GM18907 (cell line): ENCODE measurements around the gene TUBG1.
"Not testable (repeated sequence)": the region's sequence is repeated elsewhere in the genome, so short reads cannot be mapped to it uniquely, and the experiment has no call there.

Source experiments
- ATAC-seq: cut with Tn5 transposase; IDR thresholded peaks from one replicate; pipeline ENCODE4 v1.9.1; 2021; ENCODE audit warnings: mild to moderate bottlenecking, moderate library complexity; ENCODE audit not compliant: unreplicated experiment

Gene TUBG1

DNA sequence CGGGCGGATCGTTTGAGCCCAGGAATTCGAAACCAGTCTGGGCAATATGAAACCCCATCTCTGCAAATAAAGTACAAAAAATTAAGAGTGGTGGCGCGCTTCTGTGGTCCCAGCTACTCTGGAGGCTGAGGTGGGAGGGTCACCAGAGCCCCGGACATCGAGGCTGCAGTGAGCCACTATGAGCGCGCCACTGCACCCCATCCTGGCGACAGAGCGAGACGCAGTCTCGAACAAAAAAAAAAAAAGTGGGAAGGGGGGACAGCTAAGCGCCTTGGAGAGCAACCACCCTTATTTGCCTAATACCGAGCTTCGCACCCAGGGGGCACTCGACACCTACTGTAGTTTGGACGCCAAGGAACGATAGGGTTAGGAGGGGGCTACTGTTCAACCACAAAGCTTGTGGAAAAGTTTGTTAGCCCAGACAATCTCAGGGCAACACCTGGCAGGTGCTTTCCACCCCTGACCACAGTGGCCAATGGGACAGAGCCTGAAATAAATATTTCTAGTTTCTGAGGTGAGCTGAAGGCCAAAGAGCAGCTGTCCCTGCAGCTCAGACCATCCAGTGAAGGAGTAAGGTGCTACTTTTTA is 31.1 kb upstream of the TUBG1 start:
- ATAC-seq = peak; percentile 62

DNA sequence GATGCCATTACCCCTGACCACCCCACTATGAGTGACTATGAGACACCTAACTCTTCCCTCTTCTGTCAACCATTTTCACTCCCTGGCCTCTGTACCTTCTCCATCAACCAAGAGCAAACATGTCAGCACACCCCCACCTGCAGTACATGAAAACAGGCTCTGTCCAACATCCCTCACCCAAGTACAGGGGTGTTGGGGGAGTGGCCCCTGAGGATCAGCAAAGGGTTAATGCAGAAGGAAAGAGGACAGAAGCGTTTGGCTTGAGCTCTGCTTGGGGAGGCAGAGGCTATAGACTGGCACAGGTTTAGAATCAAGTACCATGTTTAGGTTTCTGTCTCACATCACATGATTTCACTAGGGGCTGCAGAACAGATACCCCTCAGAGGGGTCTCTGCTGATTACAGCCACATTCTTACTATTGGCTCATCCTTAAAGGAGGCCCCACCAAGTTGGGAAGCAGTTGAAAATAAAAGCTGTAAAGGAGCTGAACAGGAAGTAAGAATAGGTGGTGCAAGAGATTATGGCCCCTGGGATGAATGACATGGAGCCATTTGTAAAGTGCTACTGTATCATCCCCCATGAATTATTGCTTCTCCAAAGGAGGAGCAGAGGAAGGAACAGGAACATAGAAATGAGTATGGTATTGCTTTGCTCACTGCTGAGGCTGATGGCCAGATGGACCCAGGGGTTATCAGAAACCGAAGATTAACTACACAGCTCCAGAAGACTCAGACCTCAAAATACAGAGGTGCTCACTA is 29.5 kb upstream of the TUBG1 start:
- ATAC-seq = no peak

DNA sequence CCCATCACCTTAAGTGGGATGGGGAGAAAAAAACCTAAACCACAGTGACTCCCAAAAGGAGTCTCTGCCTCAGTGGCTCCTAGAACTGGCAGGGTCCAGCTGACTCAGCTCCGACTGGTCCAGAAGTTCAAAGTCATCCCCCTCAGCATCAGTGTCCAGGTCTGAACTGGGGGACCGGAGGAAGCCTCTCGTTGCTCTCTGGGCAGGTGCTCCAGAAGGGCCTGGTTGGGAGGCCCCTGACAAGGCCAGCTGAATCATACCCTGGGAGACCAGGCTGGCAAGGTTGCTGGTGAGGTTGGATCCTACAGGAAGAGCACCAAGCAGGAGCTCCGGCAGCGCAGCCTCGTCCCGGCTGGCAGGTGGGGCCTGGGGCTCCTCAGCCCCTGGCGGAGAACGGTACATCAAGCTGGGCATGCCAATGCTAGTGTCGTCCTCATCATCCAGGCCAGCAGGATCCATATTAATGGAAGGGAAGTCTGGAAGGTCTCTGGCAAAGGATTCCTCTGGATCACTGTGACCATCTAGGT is 27.7 kb upstream of the TUBG1 start:
- ATAC-seq = no peak

DNA sequence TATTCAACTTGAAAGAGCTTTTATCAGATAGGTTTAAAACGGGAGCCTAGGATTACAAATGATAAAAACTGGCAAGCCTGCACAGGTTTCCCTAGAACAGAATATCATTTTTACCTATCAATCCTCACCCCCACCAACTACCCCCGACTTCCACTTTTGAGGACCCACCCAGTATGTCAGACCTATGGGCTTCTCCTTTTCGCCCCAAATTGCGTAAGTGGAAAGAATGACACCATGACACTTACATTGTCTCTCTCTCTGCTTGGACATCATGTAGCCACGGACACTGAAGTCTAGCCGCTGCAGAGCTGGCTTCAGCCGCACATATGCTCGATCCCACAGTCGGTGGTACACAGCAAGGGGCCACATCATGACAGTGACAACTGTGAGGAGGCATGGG is 24.6 kb upstream of the TUBG1 start:
- no peak for ATAC-seq

DNA sequence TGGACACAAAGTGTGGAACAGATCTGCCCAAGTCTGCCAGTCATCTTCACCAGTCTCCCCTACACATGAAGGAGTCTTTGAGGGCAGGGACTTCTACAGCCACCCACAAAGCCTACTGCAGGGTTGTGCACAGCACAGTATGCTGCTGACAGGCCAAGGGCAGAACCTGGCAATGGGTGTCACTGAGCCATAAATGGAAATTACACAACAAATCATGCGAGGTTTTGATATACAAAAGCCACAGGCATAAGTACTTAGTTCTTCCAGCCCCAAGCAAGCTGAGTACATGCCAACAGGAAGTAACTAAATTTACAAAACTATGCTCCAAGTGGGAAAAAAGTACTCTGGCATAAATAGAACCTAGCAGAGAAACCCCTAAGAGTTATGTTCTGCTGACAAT is 24.1 kb upstream of the TUBG1 start:
- ATAC-seq = no peak

DNA sequence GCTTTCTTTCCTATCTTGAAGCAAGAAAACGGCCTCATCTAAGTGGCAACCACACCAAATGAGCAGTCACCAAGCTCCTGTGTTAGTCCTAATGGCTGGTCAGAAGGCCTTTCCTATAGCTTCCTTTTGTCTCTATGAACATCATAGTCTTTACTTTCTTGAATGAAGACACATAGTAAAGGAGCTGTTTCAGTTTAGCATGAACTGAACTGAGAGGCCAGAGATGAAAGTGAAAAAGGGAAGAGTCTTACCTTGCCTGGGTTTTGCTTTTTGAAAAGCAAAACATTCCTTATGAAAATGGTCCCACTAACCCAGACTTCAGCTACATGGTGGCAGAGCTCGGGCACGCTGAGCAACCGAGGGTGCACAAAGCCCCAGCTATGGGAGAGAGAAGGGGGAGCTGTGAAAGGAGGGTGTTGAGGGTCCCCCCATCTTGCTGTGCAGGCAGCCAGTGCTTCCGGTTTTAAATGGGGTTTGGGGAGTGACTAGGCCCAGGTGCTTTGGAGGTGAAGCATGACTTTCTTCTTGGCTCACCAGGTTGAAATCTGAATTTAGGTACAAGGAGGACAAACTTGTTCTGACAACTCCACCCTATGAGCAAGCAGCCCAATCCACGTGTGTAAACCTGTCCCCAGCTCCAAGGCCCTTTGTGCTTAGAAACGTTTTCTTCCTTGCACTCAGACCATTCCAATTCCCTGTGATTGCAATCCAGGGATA is 22.8 kb upstream of the TUBG1 start:
- ATAC-seq = no peak

DNA sequence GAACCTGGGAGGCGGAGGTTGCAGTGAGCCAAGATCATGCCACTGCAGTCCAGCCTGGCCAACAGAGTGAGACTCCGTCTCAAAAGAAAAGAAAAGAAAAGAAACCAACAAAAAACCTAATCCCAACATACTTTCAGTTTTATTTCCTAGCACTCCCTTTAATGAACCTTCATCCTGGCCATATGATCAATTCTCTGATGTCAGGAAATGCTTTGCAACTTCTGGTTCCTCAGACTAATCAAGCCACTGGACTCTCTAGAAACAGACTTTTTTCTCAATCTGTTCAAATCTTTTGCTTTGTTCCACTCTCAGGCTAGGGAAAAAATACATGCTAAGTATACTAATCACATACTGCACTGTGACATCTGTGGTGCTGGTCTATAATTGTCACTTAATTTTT is 18.6 kb upstream of the TUBG1 start:
- no peak for ATAC-seq

DNA sequence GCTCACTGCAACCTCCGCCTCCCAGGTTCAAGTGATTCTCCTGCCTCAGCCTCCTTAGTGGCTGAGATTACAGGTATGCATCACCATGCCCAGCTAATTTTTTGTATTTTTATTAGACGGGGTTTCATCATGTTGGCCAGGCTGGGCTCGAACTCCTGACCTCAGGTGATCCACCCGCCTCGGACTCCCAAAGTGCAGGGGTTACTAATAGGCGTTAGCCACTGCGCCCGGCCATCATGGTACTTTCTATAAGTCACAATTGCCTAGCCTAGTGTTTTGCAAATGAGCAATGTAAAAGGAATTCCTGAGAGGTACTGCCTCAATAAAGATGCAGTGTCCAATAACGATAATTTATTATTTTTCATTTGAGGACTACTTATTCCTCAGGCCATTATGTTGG is 18.1 kb upstream of the TUBG1 start:
- ATAC-seq = no peak

DNA sequence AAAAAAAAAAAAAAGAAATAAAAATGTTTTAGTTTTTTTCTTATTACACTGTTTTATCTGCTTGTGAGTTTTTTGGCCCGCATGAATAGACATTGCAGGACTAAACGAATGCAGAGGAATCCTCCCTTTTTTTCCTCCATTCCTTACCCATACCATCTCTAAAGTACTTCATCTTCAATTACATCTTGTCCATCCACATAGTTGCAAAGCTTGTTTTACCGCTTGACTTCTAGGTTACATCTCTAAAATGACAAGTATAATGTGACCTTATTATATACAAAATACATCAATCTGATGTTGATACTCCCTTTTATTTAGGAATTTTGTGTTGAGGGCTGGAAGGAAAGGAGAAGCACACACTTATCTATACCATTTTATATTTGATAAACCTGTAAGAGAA is 13.1 kb upstream of the TUBG1 start:
- ATAC-seq = no peak

DNA sequence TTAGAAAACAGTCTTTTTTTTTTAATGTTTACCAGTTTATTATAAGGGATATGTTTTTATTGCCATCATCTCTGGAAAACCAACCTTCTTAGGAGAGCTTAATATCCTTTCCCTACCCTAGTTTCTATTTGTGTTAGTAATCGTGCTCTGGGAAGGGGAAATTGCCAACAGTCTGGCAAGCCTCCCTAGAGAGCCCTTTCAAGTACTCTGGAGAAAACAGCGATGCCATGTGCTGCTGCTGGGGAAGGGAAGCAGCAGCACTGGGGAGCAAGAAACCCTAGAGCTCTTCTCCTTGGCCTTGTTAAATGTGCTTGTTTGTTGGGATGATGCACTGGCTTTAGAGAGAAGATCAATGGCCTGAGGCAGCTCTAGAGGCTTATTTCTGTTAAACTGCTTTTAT is 10.6 kb upstream of the TUBG1 start:
- no peak for ATAC-seq

DNA sequence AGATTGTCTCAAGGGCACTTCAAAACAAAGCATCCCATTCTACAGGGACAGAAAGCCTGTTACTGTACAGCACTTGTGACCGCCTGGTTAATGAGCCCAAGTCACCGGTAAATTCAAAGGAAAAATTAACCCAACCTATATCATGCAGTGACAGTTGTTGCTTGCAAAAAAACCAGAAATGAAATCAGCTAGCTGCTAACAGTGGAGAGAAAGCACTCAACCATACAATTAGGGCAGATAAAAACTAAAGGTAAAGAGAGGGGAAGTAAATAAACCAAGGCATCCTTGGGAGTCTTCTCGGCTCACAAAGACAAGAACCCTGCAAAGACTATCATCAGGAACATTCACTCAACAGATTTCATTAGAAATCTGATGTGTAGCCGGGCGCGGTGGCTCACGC is 6.2 kb upstream of the TUBG1 start:
- no peak for ATAC-seq

DNA sequence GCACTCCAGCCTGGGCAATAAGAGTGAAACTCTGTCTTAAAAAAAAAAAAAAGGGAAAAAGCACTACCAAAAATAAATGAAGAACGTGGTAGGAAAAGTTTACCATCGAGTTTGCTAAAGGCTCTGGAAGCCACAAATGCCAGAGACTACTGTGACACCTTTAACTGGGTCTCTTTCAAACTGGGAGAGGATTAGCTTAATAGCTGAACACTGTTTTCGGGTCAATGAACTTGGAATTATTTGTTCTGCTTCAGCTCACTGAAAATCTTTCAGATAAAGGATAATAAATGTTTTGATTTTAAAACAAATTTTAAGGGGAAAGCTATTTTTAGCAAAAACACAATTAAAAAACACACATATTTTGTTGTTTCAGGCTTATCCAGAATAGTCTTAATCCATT is 1.7 kb upstream of the TUBG1 start:
- no peak for ATAC-seq

DNA sequence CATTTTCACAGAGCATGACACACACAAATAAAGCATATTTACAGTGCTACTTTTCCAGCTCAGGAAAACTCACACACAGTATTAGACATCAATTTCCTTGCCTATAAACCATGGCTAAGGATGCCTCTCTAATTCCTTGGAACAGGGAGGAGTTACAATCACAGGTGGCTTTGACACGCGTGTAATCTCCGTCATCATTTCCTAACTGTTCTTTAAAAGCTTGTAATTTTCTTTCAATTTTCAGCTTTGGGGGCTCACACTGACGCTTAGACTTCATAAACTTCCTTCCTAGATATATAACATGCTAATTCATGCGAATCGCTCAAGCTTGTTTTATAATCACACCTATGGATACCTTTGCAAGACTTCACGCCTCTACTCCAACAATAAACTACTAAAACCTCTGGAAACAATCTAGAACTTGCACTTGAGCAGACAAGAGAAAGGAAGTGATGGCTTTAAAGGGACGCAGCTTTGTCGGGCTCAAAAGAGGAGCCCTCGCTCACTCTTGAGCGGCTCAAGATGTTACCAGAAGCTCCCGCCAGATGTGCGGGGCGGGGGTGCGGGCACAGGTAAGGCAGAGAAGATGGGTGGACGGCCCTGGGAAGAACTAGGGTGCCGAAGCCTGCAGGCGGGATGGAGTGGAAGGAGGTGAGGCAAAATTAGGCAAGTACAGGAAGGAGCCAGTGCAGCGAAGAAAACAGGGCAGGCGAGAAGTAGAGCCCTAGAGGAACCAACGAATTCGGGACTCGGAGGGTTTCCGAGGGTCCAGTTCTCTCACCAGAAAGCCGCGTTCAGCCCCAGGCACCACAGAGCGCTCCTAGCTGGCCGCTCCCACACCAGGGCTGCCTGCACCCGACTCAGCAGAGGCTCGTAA is 940 bp upstream of the TUBG1 start:
- ATAC-seq = peak; percentile 36

DNA sequence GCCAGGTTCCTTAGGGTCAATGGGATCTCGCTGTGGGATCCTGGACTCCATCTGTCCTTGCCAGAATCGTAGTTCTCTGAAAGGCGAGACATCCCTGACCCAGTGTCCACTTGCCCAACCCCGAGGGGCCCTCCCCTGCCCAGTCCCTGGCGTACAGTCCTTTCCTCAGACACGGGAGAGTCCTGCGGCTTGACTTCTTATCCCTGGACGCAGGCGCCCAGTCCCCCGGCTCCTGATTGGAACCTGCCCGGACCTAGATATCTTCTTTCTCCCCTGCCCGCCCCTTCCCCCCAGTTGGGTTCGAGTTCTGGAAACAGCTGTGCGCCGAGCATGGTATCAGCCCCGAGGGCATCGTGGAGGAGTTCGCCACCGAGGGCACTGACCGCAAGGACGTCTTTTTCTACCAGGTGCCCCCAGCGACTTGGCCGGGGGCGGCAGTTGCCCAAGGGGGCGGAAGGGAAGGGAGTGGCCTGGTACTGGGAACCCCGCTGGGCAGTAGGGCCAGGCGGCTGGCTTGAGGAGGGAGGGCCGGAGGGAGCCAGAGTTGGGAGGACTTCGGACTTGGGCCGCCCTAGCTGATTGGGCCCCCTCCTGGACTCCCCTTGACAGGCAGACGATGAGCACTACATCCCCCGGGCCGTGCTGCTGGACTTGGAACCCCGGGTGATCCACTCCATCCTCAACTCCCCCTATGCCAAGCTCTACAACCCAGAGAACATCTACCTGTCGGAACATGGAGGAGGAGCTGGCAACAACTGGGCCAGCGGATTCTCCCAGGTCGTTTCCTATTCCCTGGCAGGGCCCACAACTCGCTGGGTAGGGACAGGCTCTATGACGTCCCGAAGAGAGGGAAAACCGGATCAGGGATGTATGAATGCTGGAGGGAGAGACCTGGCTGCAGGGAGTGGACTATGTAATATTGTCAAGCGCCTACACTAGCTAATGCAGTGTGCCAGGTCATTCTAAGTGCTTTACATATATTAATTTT is 625 bp downstream of the TUBG1 start:
- ATAC-seq = peak; percentile 4

DNA sequence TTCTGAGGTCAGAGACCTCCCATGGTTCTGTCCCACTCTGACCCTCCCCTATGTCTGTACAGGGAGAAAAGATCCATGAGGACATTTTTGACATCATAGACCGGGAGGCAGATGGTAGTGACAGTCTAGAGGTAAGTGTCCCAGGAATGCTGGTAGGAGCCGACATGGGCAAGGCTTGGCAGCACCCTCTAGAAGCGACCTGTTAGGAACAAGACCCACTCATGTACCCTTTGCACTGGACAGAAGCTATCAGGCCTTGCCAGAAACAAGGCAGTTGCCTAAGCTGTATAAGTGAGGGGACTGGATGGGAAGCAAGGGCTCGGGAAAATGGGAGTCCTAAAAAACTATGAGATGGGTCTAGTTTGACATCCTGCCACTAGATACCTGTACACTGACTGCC is 2.5 kb downstream of the TUBG1 start:
- no peak for ATAC-seq

DNA sequence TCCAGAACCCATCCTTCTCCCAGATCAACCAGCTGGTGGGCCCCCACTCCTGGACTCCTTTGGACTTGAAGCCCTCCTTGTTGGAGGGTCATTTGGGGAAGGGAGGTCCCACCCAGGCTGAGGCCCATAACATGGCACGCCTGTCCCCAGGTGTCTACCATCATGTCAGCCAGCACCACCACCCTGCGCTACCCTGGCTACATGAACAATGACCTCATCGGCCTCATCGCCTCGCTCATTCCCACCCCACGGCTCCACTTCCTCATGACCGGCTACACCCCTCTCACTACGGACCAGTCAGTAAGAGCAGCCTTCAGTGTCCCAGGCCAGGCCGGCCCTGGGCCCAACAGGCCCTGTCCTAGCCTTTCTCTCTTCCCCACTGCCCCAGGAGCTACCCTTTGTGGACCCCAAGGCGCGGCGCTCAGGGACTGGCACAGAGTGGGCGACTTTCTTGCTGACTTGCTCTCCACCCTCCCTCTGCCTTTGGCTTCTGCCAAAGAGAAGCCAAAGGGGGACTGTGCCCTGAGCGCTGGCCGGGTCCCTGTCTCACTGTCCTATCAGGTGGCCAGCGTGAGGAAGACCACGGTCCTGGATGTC is 4.3 kb downstream of the TUBG1 start:
- no peak for ATAC-seq

DNA sequence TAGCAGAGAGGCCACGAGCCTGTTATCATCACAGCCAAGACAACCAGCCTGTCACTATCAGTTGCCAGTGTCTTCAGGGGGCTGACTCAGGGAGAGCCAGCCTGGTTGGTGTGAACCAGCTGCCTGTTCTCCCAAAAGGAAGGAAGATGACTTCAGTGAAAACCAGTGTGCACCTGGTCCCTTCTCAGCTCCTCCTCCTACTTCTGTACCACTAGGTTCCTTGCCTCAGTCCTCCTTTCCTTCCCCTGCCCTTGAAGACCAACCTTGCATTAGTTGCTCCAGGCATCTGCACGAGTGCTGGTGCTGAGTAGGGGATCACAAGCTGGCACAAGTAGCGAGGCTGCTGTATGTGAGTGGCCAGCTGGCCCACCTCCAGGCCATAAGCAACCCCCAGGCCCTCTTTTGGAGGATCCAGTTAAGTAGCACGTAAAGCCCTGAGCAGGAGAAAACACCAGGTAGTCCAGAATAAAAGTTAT is 8.5 kb downstream of the TUBG1 start:
- peak; percentile 20 for ATAC-seq

DNA sequence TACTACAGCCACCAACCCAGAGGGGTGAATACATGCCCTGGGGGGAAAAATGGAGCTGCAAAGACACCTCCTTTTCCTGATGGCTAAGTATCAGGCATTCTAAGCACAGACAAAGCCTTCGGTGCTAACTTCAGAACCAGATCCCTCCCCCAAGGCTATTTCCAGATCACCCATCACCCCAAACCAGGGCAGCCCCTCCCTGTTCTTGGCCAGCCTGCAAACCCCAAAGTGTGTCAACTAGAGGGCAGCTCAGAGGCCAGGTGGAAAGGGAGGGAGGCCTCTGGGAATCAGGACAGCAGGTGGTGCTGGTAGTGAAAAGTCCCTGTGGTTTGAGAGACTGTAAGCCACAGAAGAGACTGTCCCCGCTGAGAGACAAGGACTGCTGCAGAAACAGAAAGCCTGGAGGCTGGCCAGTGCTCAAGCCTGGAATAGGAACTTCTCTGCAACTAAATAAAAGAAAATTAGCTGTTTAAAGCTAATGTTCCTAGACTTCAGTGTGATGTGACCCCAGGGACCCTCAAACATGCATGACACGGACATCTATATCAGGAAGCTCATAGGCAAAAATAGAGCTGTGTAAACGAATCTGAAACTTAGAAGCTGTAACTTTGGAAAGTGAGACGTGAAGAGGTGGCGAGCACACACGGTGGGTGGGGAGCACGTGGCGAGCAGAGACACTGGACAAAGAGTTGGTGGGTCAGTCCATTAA is 9.1 kb downstream of the TUBG1 start:
- ATAC-seq = peak; percentile 70

DNA sequence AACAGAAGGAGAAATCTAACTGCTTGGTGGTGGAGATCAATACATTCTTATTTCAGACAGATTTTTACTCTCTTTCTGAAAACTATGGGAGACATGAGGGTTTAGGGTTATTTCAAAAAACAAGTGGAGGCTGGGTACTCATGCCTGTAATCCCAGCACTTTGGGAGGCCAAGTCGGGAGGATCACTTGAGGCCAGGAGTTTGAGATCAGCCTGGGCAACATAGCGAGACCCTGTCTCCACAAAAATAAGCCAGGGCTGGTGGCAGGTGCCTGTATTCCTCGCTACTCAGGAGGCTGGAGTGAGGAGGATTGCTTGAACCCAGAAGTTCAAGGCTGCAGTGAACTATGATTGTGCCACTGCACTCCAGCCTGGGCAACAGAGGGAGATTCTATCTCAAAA is 12.5 kb downstream of the TUBG1 start:
- not testable (repeated sequence) for ATAC-seq
